Activated CD8-positive, alpha-beta memory T cell treated with anti-CD3 and anti-CD28 coated beads for 1 hour (primary cell): Measurements from ENCODE around the gene LCT.
"Not testable (repeated sequence)": the region's sequence is repeated elsewhere in the genome, so short reads cannot be mapped to it uniquely, and the experiment has no call there.

Experiments used
- DNase-seq, 2 donors: peaks; one replicate each; pipeline ENCODE4 v3.0.0-alpha.2; 2020; ENCODE audit warnings: low read depth in 1 of 2; ENCODE audit errors: extremely low read depth in 1 of 2

LCT gene

GRCh38 chr2:135836596-135837270 lies at the start of gene LCT:
TSS of gene LCT (minus strand) at chr2:135837184. CDS start at chr2:135837169, 15 bp downstream.
- no peak for DNase-seq

- no peak for DNase-seq
Observed at GRCh38 chr2:135885709-135886108, 48.7 kb upstream of the LCT start.

GRCh38 chr2:135882415-135882814 lies 45.4 kb upstream of the LCT start:
- DNase-seq = no peak

GRCh38 chr2:135876770-135877169 lies 39.8 kb upstream of the LCT start:
- DNase-seq = not testable (repeated sequence)

GRCh38 chr2:135876066-135876711 lies 39.2 kb upstream of the LCT start, which contains the start of gene MCM6:
TSS of gene MCM6 (minus strand) at chr2:135876443. CDS start at chr2:135876365, 78 bp downstream.
- DNase-seq = peak; percentile 93 to 96

- peak; percentile 43 to 52 for DNase-seq
Observed at GRCh38 chr2:135875491-135876065, 38.6 kb upstream of the LCT start.

- no peak for DNase-seq
Observed at GRCh38 chr2:135874777-135875365, 37.9 kb upstream of the LCT start.

- no peak for DNase-seq
Observed at GRCh38 chr2:135870571-135870970, 33.6 kb upstream of the LCT start.

- DNase-seq = no peak
Observed at GRCh38 chr2:135863233-135863632, 26.2 kb upstream of the LCT start.

- no peak for DNase-seq
Observed at GRCh38 chr2:135862718-135863117, 25.7 kb upstream of the LCT start.

- no peak for DNase-seq
Observed at GRCh38 chr2:135853401-135853800, 16.4 kb upstream of the LCT start.

GRCh38 chr2:135851858-135852257 lies 14.9 kb upstream of the LCT start:
- no peak for DNase-seq

- DNase-seq = no peak
Observed at GRCh38 chr2:135850892-135851668, 14.1 kb upstream of the LCT start.

GRCh38 chr2:135849087-135849486 lies 12.1 kb upstream of the LCT start:
- no peak for DNase-seq

GRCh38 chr2:135845997-135846396 lies 9.0 kb upstream of the LCT start:
- DNase-seq = no peak

GRCh38 chr2:135845257-135845656 lies 8.3 kb upstream of the LCT start:
- DNase-seq = no peak

- DNase-seq = no peak
Observed at GRCh38 chr2:135844301-135844895, 7.4 kb upstream of the LCT start.

GRCh38 chr2:135843671-135844070 lies 6.7 kb upstream of the LCT start:
- DNase-seq = no peak

- DNase-seq = no peak
Observed at GRCh38 chr2:135840601-135841000, 3.6 kb upstream of the LCT start.

- DNase-seq = no peak
Observed at GRCh38 chr2:135839713-135840112, 2.7 kb upstream of the LCT start.

GRCh38 chr2:135838502-135838901 lies 1.5 kb upstream of the LCT start:
- no peak for DNase-seq
